ENCODE measurements around the gene HEXIM1.

- TF ChIP-seq CTCF (conservative IDR thresholded peaks at IDR 0.05; ENCODE audit: low read length) (peak; percentile 96), EZH2phosphoT487 (IDR thresholded peaks at IDR 0.05; ENCODE audit: borderline replicate concordance, low read depth, low read length) (no peak)
Measured at GRCh38 chr17:45131616-45132319, 16.5 kb upstream of the HEXIM1 start.

Measured in OCI-LY7 (cell line).